Mesendoderm (in vitro differentiated cells): ENCODE data around the gene NFATC1.

Experiments
- DNase-seq: peaks from one replicate; pipeline ENCODE4 v3.0.0; 2013
- H2AK5ac ChIP-seq: 2 replicates; pipeline ENCODE4 v1.6.1; 2013; ENCODE audit warnings: low read length, inconsistent platforms
- H2BK120ac ChIP-seq: 2 replicates; pipeline ENCODE4 v1.6.1; 2013; ENCODE audit warnings: low read depth, mild to moderate bottlenecking, low read length, moderate library complexity, mixed read lengths
- H2BK15ac ChIP-seq: replicated peaks from 2 replicates; pipeline ENCODE4 v1.6.1; 2013; ENCODE audit warnings: low read depth, mild to moderate bottlenecking, moderate library complexity
- H2BK5ac ChIP-seq: 2 replicates; pipeline ENCODE4 v1.6.1; 2013; ENCODE audit warnings: low read length, inconsistent platforms
- H3K18ac ChIP-seq: 2 replicates; pipeline ENCODE4 v1.6.1; 2013; ENCODE audit warnings: mild to moderate bottlenecking, low read length, mixed read lengths
- H3K23ac ChIP-seq: one replicate; pipeline ENCODE4 v1.6.1; 2013; ENCODE audit warnings: low read length
- H3K27ac ChIP-seq: 2 replicates; pipeline ENCODE4 v1.5.1; 2013; ENCODE audit warnings: low read depth, mild to moderate bottlenecking, inconsistent platforms, low read length, moderate library complexity
- H3K27me3 ChIP-seq: 2 replicates; pipeline ENCODE4 v1.6.1; 2013; ENCODE audit warnings: low read length, control low read depth, mild to moderate bottlenecking, inconsistent platforms; ENCODE audit not compliant: insufficient read depth, poor library complexity
- H3K36me3 ChIP-seq: 2 replicates; pipeline ENCODE4 v1.6.1; 2013; ENCODE audit warnings: low read length, inconsistent platforms; ENCODE audit not compliant: control insufficient read depth, insufficient read depth
- H3K4ac ChIP-seq: one replicate; pipeline ENCODE4 v1.6.1; 2013; ENCODE audit warnings: low read depth, mild to moderate bottlenecking, low read length, moderate library complexity
- H3K4me1 ChIP-seq: 2 replicates; pipeline ENCODE4 v1.6.1; 2013; ENCODE audit warnings: low read depth, low read length, inconsistent platforms; ENCODE audit not compliant: control insufficient read depth
- H3K4me2 ChIP-seq: 2 replicates; pipeline ENCODE4 v1.6.1; 2013; ENCODE audit warnings: low read length
- H3K4me3 ChIP-seq: 2 replicates; pipeline ENCODE4 v1.5.1; 2013; ENCODE audit warnings: mild to moderate bottlenecking, low read length
- H3K56ac ChIP-seq: one replicate; pipeline ENCODE4 v1.6.1; 2013; ENCODE audit warnings: low read length
- H3K79me1 ChIP-seq: 2 replicates; pipeline ENCODE4 v1.6.1; 2013; ENCODE audit warnings: low read length, inconsistent platforms
- H3K79me2 ChIP-seq: 2 replicates; pipeline ENCODE4 v1.6.1; 2013; ENCODE audit warnings: mild to moderate bottlenecking, low read length; ENCODE audit not compliant: control insufficient read depth, insufficient read depth
- H3K9ac ChIP-seq: 2 replicates; pipeline ENCODE4 v1.6.1; 2013; ENCODE audit warnings: low read length, inconsistent platforms
- H4K5ac ChIP-seq: one replicate; pipeline ENCODE4 v1.6.1; 2013; ENCODE audit warnings: low read length
- H4K8ac ChIP-seq: one replicate; pipeline ENCODE4 v1.6.1; 2013; ENCODE audit warnings: low read depth, mild to moderate bottlenecking, control low read depth, low read length, moderate library complexity
- WGBS: extraction: QIAGEN DNeasy Blood & Tissue Kit; methylation state at CpG from one replicate; pipeline ENCODE4 v1.1.7; 2013; ENCODE audit warnings: low lambda C conversion rate, missing lambda C conversion rate; ENCODE audit not compliant: insufficient coverage; ENCODE audit errors: extremely low coverage; 5-methylcytosine and 5-hydroxymethylcytosine counted together

NFATC1 gene

DNA sequence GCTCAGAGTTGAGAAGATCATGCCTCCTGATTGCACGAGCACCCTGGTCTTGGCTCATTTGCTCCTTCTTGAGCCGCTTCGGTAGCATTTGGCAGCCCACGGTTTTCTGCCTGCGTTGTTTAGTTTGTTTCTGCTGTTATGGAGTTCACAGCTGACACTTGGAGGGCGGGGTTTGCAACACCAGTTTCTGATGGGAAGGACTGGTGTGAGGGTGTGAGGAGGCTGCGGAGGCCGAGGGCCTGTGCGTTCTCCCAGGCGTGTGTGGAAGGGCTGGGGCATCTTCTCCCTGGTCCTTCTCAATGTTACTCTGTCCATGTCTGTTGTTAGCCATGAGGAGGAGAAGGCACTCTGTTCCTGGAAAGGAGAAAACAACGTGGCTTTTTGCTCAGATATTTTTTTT, 22.9 kb downstream of the NFATC1 start:
- H3K4ac ChIP-seq: no peak overlapping the region
- no peaks in the 10 kb centered on the region for H3K4me1 ChIP-seq
- H3K27ac ChIP-seq: no peak overlapping the region
- H3K23ac ChIP-seq: no peak overlapping the region
- no peaks in the 10 kb centered on the region for H3K36me3 ChIP-seq
- H2AK5ac ChIP-seq: no peak overlapping the region
- DNase-seq: no peak
- H3K79me2 ChIP-seq: no peaks in the 10 kb centered on the region
- H2BK15ac ChIP-seq: no peak overlapping the region
- H4K5ac ChIP-seq: no peak overlapping the region
- H3K79me1 ChIP-seq: no peaks in the 10 kb centered on the region
- H3K27me3 ChIP-seq: no peaks in the 10 kb centered on the region
- no peak overlapping the region for H2BK5ac ChIP-seq
- no peak overlapping the region for H3K9ac ChIP-seq
- H3K4me3 ChIP-seq: no peak overlapping the region
- H2BK120ac ChIP-seq: no peak overlapping the region
- H4K8ac ChIP-seq: no peak overlapping the region
- no peak overlapping the region for H3K18ac ChIP-seq
- H3K56ac ChIP-seq: no peak overlapping the region
- no CpG with 5 or more reads among the region's 11 CpGs for WGBS
- no peak overlapping the region for H3K4me2 ChIP-seq

DNA sequence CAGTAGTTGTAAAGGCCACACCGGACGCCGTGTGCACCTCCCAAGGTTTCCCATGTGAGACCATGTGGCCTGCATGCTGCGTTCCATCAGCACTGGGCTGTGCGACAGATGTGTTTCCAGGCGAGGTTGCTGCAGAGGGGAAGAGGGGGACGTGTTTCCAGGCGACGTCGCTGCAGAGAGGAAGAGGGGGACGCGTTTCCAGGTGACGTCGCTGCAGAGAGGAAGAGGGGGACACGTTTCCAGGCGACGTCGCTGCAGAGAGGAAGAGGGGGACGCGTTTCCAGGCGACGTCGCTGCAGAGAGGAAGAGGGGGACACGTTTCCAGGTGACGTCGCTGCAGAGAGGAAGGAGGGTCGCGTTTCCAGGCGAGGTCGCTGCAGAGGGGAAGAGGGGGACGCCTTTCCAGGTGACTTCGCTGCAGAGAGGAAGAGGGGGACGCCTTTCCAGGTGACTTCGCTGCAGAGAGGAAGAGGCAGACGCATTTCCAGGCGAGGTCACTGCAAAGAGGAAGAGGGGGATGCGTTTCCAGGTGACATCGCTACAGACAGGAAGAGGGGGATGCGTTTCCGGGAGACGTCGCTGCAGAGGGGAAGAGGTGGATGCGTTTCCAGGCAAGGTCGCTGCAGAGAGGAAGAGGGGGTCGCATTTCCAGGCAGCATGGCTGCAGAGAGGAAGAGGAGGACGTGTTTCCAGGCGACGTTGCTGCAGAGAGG, 24.5 kb downstream of the NFATC1 start:
- Histone ChIP-seq H3K36me3 (no peaks in the 10 kb centered on the region), H3K4ac (no peak overlapping the region), H3K9ac (no peak overlapping the region), H3K27me3 (no peaks in the 10 kb centered on the region), H3K27ac (no peak overlapping the region), H3K4me2 (no peak overlapping the region), H2BK120ac (no peak overlapping the region), H3K18ac (no peak overlapping the region), H2AK5ac (no peak overlapping the region), H3K56ac (no peak overlapping the region), H4K5ac (no peak overlapping the region), H3K23ac (no peak overlapping the region), H3K79me1 (no peaks in the 10 kb centered on the region), H4K8ac (no peak overlapping the region), H2BK15ac (no peak overlapping the region), H3K4me3 (no peak overlapping the region), H2BK5ac (no peak overlapping the region), H3K79me2 (no peaks in the 10 kb centered on the region), H3K4me1 (no peaks in the 10 kb centered on the region)
- DNase-seq: peak; percentile 68
- no CpG with 5 or more reads among the region's 48 CpGs for WGBS

DNA sequence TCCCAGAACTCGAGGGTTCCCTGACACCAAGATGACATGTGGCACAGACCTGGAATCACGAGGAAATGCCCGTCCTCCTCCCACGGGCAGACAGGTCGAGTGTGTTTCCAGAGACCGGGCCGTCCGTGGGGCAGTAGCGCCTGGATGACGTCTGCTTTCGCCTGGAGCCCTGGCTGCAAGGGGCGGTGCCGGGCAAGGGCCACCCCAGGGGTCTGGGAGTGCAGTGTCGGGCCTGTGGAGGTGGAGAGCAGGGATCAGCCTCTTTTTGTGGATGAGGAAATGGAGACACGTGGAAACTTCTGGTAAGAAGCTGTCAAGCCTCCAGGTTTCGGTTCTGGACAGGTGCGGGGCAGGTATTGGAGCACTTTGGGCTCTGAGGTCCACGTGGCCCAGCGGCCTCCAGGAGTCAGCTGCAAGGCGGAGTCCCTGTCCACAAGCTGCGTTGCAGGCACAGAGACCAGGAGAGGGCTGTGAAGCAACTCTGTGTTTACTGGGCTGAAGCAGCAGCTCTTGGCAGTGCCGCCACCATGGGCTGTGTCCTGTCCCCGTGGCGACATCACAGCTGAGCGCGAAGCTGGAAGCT, 25.6 kb downstream of the NFATC1 start:
- Histone ChIP-seq H3K36me3 (no peaks in the 10 kb centered on the region), H3K23ac (no peak overlapping the region), H3K18ac (no peak overlapping the region), H2BK120ac (no peak overlapping the region), H4K5ac (no peak overlapping the region), H3K4me3 (no peak overlapping the region), H3K9ac (no peak overlapping the region), H2AK5ac (no peak overlapping the region), H3K4ac (no peak overlapping the region), H2BK15ac (no peak overlapping the region), H3K27me3 (no peaks in the 10 kb centered on the region), H3K4me2 (no peak overlapping the region), H3K56ac (no peak overlapping the region), H2BK5ac (no peak overlapping the region), H3K4me1 (no peaks in the 10 kb centered on the region), H3K27ac (no peak overlapping the region), H3K79me2 (no peaks in the 10 kb centered on the region), H4K8ac (no peak overlapping the region), H3K79me1 (no peaks in the 10 kb centered on the region)
- no peak for DNase-seq
- no CpG with 5 or more reads among the region's 26 CpGs for WGBS

DNA sequence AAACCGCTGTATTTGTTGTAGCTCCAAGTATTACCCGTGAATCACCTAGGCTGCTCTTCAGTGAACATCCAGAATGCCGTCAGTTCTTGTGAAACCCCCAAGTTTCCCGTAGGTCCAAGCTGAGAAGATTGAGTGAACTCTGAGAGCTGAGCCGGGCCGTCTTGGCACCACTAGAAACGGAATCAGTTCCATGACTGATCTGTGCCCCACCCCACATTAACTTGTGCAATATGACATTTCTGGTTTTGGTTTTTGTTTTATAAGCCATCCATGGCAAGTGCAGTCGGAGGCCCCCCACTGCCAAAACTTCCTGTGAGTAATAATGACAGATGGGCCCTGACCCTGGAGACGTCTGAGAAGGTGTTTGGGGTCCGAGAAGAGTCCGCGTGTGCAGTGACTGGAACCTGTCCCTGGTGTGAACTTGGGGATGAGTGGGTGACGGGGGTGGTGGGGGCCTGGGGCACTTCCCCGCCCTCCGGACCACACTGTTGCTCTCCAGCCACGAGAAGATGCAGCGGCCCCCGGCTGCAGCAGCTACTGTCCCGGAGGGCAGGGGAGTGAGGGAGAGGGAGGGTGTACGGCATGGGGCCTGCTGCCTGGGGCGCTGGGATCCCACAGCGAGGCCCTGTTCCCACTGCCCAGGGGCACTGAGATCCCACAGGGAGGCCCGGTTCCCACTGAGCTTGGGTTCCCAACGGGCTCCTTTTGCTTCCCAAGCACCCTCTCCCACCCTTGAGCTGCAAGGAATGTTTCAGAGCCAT, 26.5 kb downstream of the NFATC1 start:
- H3K36me3 ChIP-seq: no peaks in the 10 kb centered on the region
- H3K56ac ChIP-seq: no peak overlapping the region
- no peak overlapping the region for H2BK120ac ChIP-seq
- H3K4me2 ChIP-seq: no peak overlapping the region
- H2BK15ac ChIP-seq: no peak overlapping the region
- H3K27ac ChIP-seq: no peak overlapping the region
- H3K4ac ChIP-seq: no peak overlapping the region
- no peak overlapping the region for H2BK5ac ChIP-seq
- H3K4me3 ChIP-seq: no peak overlapping the region
- no peak overlapping the region for H3K18ac ChIP-seq
- no peaks in the 10 kb centered on the region for H3K4me1 ChIP-seq
- no peaks in the 10 kb centered on the region for H3K27me3 ChIP-seq
- H3K9ac ChIP-seq: no peak overlapping the region
- no CpG with 5 or more reads among the region's 24 CpGs for WGBS
- no peak overlapping the region for H4K8ac ChIP-seq
- DNase-seq: no peak
- no peak overlapping the region for H2AK5ac ChIP-seq
- H4K5ac ChIP-seq: no peak overlapping the region
- no peaks in the 10 kb centered on the region for H3K79me1 ChIP-seq
- no peak overlapping the region for H3K23ac ChIP-seq
- H3K79me2 ChIP-seq: no peaks in the 10 kb centered on the region

DNA sequence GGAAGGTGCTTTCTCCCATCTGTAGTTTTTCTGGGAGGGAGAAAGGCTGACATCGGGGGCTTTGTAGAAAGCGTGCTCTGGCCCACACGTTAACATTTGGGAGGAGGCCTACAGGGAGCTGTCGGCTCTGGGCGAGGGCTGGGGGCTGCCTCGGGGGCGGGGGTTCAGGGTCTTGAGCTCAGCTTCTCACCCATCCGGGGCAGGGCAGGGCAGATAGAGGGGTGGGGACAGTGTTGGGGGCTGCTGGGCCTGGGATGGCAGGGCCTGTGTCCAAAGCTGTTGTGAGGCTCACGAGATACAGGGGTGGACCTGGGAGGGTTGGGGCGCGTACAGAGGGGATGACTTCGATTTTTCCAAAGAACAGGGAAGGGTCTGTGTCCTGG, 27.0 kb downstream of the NFATC1 start:
- H2AK5ac ChIP-seq: no peak overlapping the region
- H3K4me1 ChIP-seq: no peaks in the 10 kb centered on the region
- no peak overlapping the region for H3K27ac ChIP-seq
- no peak overlapping the region for H4K8ac ChIP-seq
- H3K4ac ChIP-seq: no peak overlapping the region
- no peak overlapping the region for H2BK15ac ChIP-seq
- no peaks in the 10 kb centered on the region for H3K79me1 ChIP-seq
- no peak overlapping the region for H3K56ac ChIP-seq
- no peaks in the 10 kb centered on the region for H3K27me3 ChIP-seq
- no peak overlapping the region for H2BK5ac ChIP-seq
- H3K79me2 ChIP-seq: no peaks in the 10 kb centered on the region
- no peak overlapping the region for H3K4me2 ChIP-seq
- H3K4me3 ChIP-seq: no peak overlapping the region
- no peak overlapping the region for H3K23ac ChIP-seq
- no peak overlapping the region for H2BK120ac ChIP-seq
- no peak for DNase-seq
- H3K9ac ChIP-seq: no peak overlapping the region
- no peak overlapping the region for H4K5ac ChIP-seq
- no CpG with 5 or more reads among the region's 12 CpGs for WGBS
- H3K18ac ChIP-seq: no peak overlapping the region
- H3K36me3 ChIP-seq: no peaks in the 10 kb centered on the region
